GM21447 (cell line): ENCODE measurements around the gene EFHC1.

Source experiments
- ATAC-seq: cut with Tn5 transposase; IDR thresholded peaks from one replicate; pipeline ENCODE4 v1.9.1; 2021; ENCODE audit not compliant: unreplicated experiment

Gene EFHC1

DNA sequence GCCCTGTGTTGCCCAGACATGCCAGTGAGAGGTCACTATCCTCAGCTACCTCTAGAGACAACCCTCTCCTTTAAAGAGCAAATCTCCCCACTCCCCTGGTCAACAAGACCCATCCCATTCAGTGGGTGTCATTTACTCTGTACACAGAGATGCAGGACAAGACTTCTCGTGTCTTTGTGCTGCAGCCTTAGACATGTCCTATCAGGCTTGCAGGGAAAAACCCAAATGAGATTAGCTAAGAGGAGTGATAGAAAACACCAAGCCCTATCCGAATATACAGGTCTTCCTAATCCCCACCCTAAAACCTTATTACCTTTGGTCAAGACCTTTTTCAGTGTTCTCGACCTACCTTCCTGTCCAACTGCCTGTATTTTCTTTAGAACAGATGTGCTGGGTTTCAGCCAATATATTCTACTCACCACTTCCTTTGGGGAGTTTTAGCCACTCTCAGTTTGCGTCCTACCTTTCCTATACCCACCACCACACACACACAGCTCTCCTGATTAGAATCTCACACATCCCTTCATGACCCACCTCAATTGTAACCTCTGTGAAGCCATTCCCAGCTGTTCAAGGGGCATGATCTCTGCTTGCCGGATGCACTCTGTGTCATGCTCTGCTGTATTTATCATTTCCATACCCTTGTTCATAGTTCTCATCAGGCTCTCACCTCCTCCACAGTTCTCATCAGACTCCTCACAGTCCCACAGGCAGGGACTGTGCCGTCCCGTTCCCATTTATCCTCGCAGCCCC lies 117.0 kb downstream of the EFHC1 start:
- peak; percentile 74 for ATAC-seq

DNA sequence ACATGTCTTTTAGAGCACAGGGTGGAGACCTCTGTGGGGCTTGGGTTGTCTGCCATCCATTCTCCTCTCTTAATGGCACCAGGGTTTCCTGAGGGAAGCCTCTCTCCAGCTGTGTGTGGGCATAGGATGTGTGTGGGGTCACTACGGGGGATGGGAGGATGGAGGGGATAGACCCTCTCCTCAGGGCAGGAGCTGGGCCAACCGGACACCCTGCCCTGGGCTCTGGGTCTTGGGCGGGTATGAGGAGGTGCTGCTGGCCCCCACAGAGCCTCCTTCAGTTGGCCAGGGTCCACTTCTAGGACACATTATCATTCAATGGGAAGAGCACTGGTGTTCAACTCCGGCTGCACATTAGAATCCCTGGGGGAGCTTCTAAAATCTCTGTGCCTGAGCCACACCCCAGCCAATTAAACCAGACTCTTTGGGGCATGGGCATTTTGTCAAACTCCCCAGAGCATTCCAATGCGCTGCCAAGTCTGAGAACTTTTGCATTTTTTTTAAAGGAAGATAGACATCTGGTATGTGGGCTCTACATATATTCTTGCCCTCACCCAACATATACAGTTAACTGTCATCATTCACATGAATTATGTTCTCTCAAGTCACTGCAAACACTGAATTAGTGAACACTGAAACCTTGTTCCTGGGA lies 118.2 kb downstream of the EFHC1 start:
- ATAC-seq = no peak

DNA sequence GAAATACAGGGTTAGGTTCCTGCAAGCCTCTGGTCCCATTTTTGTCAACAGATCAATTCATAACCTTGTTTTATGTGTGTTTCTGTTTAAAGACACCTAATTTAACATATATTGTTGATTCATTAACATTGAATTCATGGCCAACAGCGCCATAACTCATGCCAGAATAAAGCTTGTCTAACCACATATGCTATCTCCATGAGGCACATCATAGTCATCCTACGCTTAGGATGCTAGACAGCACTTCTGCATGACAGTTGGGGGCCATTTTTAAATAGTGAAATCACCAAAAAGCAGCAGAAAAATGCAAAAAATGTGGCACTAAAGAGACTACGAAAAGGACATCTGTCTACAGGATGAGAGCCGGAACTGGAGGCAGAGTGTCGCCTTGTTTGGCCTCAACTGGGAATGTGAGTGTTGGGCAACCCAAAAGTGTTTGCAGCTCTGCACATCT lies 118.8 kb downstream of the EFHC1 start:
- ATAC-seq = no peak

DNA sequence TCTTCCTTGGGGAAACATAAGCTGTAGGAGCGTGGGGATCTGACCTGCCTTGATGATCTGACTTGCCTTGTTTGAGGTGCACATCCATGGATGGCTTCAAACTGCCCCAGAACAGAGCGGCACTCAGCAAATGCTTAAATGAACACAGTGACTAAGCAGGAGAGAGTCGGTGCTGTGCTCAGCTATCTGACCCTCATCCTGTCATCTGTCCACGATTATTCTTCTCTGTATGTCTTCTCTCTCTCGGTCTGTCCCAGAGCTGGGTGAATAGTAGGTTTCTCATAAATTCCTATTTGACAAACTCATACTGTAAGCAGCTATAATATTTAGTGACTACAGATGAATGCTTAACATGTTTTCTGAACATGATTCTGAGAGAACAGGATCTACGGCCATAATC lies 119.5 kb downstream of the EFHC1 start:
- ATAC-seq = no peak

DNA sequence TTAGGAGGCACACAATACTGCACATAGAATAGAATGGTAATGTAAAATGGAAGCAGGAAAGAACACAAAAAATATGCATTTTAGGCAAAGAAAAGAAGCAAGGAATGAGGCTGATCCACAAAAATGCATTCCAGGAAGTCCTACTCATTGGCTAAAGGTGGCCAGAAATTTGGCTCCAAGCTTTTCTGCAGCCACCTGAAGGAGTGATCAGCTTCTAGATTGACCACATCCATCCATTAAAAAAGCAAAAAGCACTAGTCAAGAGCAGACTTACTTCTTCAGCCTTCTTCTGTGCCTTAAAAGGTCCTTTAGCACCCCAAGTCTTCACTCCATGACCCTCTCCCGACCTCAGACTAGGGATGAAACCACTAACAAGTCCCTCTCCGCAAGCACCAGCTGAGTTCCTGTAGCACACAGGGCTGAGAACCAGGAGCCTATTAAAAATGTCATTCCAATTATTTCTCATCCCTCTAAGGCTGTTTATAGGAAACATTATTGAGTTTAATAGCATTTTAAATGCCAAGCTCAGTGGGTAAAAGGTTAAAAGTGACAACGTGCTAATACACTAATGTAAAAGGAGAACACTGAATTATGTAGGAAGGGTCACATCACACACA lies 120.3 kb downstream of the EFHC1 start:
- ATAC-seq = no peak

DNA sequence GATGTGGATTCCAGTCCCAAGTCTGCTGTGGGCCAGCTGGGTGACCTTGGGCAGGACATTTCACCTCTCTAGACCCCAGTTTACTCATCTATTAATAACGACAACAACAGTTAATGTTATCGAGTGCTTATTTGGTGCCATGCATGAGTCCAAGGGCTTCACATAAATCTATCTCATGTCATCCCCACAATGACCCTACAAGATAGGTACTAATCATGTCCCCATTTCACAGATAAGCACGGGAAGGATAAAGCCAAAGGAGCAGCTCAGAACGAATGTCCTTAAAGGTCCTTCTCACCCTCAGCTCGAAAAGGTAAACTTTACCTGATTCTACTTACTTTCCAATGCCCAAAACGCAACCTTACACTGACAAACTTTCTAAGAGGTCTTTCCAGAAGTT lies 121.0 kb downstream of the EFHC1 start:
- no peak for ATAC-seq

DNA sequence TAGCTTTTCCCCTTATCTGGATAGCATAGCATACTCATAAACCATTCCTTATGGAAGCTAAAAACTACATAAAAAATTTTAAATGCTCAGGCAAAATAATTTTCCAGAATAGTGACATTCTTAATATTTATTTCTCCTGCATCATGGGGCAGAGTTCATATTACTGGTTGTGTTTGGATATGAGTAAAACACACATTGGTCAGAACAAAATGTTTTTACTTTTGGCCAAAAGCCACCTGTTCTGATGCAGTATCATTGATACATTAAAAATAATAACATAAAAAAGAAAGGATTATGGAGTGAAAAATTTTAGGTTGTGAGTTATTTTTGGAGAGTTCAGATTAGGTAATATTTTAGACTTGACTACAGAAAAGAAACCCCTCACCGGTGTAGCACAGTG lies 123.1 kb downstream of the EFHC1 start:
- no peak for ATAC-seq

DNA sequence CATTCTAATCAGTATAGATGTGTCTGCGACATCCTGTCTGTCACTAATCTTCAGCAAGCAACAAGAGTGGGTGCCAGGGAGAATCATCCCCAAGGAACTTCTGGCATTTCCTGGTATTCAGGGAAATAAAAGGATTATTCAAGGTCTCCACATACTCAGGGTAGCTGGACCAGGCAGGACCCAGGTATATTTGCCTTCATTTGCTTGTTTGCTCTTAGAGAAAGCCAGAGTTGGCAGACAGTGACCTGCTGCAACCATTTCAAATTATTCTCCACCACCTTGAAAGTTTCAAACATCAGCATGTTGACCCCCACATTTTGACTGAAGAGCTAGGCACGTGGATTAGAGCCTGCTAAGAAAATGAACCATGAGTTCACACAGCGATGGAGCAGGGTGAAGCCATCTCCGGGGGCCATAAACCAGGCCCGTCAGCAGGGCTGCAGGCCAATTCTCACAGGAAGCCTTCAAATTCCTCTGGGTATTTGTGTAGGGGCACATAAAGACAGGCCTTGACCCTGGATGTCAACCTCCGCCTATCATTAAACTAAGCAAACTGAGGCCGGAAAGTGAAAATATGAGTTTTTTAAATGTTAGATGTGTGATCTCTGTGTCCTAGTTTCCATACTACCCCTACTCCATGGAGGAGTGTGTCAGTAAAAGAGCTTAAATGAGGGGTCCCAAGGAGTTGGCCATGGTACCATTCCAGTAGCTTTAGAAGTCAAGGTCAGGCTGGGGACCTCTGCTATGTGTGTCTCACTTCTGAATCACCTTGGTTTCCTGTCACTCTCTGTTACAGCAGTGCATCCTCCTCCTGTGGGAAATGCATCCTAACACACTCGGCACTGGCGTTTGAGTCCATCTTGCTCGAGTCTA lies 123.8 kb downstream of the EFHC1 start:
- no peak for ATAC-seq

DNA sequence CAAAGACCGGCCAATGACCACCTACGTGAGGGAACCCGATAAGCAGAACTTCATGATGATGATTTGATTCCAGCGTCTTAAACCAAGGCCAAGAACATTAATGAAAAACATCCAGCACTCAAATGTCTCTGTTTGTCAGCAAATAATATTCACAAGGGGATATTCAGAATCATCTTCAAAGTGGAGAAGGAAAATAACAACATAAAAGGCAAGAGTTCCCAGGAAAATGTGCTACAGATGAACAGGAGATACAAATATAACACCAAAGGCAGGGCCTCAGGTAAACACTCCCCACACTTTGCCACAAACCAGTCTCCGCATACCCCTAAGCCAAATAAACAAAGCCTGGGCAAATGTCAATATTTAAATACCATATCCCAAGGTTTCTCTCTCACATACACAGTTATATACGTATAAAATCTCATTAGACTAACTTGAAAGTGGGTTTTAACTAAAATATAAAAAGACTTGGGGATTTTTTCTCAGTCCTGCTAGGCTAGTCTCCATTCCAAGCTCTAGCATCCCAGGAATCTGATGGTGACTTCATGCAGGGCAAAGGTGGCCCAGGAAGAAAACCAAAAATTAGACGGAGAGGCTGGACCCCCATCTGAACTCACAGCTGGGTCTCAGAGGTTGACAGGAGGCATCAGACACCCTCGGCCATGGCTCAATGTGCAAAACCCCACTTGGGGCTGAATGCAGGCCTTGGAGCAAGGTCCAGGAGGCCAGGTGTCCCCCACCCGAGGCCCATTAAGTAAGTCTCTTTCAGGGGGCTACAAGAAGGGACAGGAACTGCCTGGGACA lies 124.7 kb downstream of the EFHC1 start:
- ATAC-seq = no peak

DNA sequence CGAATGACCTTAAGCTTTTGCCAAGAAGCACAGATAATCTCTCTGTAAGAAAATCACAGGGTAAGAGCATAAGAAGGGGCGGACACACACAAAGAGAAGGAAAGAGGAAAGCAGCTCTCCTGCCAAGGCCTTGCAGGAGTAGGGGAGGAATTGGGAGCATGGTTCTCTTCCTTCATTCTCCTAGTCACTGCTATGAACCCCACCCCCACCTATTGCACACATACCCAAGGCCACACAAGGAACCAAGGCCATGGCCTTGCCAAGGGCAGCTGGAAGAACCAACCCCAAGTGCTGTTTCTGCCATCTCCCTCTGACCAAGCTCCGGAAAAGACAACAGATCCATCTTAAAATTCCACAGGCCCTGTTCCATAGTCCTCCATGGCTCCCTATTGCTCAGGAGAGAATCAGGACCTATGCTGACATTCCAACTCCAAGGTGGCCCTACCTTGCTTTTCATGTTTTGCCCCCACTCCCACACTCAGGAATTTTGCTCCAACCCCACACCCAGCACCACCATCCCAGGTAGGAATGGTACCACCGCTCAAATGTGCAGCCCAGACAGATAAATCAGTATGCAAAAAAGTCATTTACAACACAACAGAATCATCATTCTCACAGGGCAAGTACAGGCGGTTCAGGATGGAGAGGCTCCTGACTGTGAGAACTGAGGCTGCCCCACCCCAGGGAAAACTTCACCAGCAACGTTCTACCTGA lies 125.4 kb downstream of the EFHC1 start:
- ATAC-seq = no peak

DNA sequence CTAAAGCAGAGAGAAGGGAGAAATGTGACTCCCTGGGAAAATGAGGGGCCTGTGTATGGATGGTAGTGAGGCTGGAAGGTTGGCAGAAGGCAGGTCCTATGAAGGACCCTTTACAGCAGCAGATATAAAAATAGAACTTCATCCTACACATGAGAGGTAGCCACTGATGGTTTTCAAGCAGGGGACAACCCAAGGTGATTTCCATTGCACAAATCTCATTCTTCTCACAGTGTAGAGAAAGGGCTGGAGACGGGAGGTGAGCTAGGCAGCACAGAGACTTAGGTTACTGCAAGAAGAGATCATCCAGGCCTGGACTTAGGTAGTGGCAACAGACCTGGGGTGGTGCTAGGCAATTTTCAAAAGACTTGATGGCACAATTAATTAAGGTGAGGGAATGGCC lies 126.0 kb downstream of the EFHC1 start:
- no peak for ATAC-seq

DNA sequence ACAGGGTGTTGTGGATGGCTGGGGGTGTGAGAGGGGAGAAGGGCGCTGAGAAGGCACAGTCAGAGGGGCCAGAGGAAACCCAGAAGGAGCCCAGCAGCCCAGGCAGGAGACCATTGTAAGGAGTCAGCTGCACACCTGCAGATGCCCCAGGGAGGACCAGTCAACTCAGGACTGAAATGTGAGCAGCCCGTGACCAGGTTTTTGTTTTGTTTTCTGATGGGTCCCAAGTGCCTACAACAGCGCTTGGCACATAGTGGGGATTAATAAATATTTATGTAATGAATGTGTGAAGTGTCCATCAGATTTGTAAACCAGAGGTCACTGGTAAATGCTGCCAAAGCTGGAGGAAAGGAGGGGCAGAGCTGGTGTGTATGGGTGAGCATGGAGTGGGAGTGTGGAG lies 126.5 kb downstream of the EFHC1 start:
- peak; percentile 89 for ATAC-seq

DNA sequence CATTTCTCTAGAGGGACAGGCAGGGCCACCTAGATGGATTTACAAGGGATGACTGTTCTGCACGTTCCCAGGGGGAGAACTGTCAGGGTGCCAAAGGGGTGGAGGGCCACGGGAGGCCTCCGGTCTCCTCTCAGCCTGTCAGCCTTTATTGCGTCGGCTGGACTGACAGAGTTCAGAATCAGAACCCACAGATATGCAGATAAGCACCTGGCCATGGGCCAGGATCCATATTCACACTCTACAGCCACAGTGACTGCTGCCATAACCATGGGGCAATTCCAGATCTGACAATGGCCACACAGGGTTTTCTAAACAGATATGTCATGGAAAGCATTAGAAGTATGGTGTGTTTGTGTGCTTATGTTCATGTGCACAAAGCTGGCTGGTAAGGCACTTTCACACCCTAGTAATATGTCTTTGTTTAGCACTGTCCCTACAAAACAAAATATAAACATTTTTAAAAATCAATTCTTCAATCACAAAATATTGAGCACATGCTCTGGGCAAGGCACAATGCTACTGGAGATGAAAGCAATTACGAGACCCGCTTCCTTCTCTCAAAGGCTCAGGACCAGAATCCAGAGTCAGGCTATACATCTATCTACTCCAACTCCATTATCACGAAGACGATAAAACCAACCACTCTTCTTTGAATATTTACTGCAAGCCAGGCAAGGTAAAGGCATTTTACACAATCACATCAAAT lies 127.7 kb downstream of the EFHC1 start:
- no peak for ATAC-seq

DNA sequence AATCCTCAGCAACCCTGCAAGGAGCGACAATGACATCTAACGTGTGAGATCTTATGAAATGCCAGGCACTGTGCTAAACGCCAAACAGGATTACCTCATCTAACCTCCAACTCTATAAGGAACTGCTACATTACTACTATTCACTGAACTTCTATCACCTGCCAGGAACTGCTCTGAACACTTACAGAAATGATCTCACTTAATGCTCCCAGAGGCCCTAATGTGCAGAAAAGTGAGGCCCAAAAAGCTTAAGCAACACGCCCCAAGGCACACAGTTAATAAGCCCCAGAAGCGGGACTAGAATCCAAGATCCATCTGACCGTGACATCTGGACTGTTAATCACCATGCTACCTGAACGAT lies 128.2 kb downstream of the EFHC1 start:
- no peak for ATAC-seq

DNA sequence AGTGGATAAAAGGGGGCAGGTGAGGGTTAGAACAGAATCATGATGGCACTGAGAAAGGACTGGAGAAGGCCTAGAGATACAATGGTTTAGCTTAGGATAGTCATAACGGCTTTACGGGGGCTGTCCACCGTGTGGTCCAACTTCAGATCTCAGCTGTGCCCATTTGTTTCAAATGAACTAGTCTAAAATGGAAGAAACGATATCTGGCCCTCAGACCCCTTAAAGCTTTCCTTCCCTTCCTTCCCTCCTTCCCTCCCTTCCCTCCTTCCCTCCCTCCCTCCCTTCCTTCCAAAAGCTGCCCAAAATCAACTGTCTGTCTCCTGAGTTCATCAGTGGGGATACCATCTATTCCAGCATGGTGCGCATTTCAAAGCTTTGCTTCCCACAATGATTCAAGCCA lies 128.9 kb downstream of the EFHC1 start:
- ATAC-seq = no peak

DNA sequence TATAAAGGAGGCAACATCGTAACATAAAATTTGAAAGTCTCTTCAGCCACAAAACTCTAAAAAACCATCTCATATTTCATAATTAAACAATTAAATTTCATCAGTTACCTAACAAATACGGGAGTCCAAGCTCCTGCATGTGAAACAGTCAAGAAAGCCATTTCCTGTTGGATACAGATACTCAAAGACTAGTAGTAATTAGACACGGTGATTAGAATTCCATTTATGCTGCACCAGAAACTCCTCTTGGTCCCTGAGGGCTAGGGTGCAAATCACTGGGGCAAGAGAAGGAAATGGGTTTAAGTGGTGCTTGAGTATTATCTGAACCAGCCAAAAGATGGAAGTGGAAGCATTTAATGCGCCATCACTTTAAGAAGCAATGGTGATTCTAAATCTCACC lies 129.3 kb downstream of the EFHC1 start:
- no peak for ATAC-seq

DNA sequence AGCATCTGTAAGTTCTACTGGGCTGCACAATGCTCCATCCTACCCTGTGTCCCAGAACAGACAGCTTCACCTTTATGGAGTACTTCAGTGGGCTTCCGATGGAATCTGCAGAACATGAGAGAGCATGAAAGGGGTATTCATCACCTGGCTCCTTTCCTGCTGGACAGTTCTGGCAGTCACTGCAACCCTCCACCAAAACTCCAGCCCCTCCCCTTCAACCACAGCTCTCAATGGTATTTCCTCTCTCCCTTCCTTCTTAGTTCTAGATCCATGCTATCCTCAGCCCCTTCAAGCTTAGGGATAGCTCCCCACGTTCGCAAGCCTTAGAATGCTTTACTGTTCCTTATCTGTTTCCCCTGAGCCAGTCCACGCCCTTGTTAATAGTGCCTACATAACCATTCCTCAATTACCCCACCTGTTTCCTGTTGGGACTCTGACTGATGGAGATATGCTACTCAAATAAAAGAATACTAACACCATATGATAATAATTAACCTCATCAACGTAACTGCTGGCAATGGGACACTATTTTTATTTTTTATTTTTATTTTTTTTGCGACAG lies 130.0 kb downstream of the EFHC1 start:
- no peak for ATAC-seq

DNA sequence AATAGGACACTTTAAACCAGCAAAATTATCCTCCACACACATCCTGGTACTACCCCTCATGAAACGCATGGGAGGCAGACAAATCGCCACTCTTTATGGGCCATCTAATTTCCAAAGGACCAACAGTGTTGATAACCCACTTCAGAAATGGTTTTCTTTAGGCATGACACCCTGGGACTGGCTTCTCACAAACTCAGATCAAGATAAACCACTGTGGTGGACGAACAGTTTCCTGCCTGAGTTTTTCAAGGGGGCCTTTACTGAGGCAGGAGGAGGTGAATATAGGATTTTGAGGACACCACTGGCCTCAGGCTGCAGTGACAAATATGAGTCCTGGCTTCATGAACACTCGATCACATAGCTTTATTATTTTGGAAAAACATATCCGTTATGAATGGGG lies 130.7 kb downstream of the EFHC1 start:
- no peak for ATAC-seq
